ENCODE results near the gene UNC93B1. TPM values are rescaled to one million over a fixed set of nuclear protein-coding genes. Genes with fewer than 3 reads are reported as not detected.
"Not testable (repeated sequence)": the region's sequence is repeated elsewhere in the genome, so short reads cannot be mapped to it uniquely, and the experiment has no call there.

UNC93B1 gene
- total RNA-seq, 5 donors from 2014 or later (not counting 1 experiment from before 2014, with no cell fraction given) = 16.7 to 38.6 (median 27.8) TPM

GRCh38 chr11:67950705-67951104, 53.2 kb downstream of the UNC93B1 start:
- H3K27ac Mint-ChIP-seq; H3K27ac ChIP-seq (ENCODE audit: low read length); POLR2A ChIA-PET; H3K27me3 ChIP-seq (replicated peaks in 1 of 2; ENCODE audit: control insufficient read depth in 2 of 2, extremely low read depth in 1 of 2, insufficient read depth in 2 of 2, low read length in 1 of 2); H3K36me3 ChIP-seq (ENCODE audit: control insufficient read depth in 2 of 2, extremely low read depth in 1 of 2, insufficient read depth in 1 of 2, low read length in 1 of 2); H3K4me1 Mint-ChIP-seq; DNase-seq; H3K9me3 Mint-ChIP-seq; H3K4me3 Mint-ChIP-seq; H3K9me3 ChIP-seq; H3K36me3 Mint-ChIP-seq; H3K4me1 ChIP-seq (ENCODE audit: control insufficient read depth in 1 of 2, extremely low read depth in 1 of 2, insufficient read depth in 2 of 2, low read length in 2 of 2); H3K4me3 ChIP-seq (ENCODE audit: control insufficient read depth in 1 of 2, extremely low read depth in 1 of 2, low read length in 1 of 2); CTCF ChIA-PET; ATAC-seq (replicated peaks in 1 of 4): not testable (repeated sequence)
- peaks cover 0 to 11% of the 10 kb centered on the region in 2 donors for H3K27me3 Mint-ChIP-seq
- no CpG with 5 or more reads among the region's 8 CpGs for WGBS (ENCODE audit: insufficient coverage)

DNA sequence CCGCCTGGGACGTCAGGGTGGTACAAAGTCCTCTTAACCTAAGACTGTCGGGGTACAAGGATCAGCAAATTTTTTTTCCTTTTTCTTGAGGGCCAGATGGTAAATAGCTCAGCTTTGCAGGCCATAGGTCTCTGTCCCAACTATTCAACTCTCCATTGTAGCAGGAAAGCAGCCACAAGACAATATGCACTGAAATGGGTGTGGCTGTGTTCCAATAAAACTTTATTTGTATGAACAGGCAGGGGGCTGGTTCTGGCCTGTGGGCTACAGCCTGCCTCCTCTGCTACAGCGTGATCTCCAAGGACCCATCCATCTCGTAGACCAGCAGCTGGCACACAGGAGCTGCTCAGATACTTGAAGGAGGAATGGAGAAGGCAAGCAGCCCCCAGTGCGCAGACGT, 56.1 kb downstream of the UNC93B1 start:
- H3K4me3 ChIP-seq (ENCODE audit: control insufficient read depth in 1 of 2, extremely low read depth in 1 of 2, low read length in 1 of 2); POLR2A ChIA-PET; H3K4me3 Mint-ChIP-seq; H3K9me3 Mint-ChIP-seq; H3K4me1 ChIP-seq (ENCODE audit: control insufficient read depth in 1 of 2, extremely low read depth in 1 of 2, insufficient read depth in 2 of 2, low read length in 2 of 2); H3K27ac Mint-ChIP-seq; H3K4me1 Mint-ChIP-seq; H3K27ac ChIP-seq (ENCODE audit: low read length); H3K9me3 ChIP-seq; ATAC-seq (replicated peaks in 1 of 4); H3K36me3 ChIP-seq (ENCODE audit: control insufficient read depth in 2 of 2, extremely low read depth in 1 of 2, insufficient read depth in 1 of 2, low read length in 1 of 2); H3K36me3 Mint-ChIP-seq; CTCF ChIA-PET; DNase-seq; H3K27me3 Mint-ChIP-seq; H3K27me3 ChIP-seq (replicated peaks in 1 of 2; ENCODE audit: control insufficient read depth in 2 of 2, extremely low read depth in 1 of 2, insufficient read depth in 2 of 2, low read length in 1 of 2): not testable (repeated sequence)
- WGBS (ENCODE audit: insufficient coverage) = no CpG with 5 or more reads among the region's 7 CpGs

DNA sequence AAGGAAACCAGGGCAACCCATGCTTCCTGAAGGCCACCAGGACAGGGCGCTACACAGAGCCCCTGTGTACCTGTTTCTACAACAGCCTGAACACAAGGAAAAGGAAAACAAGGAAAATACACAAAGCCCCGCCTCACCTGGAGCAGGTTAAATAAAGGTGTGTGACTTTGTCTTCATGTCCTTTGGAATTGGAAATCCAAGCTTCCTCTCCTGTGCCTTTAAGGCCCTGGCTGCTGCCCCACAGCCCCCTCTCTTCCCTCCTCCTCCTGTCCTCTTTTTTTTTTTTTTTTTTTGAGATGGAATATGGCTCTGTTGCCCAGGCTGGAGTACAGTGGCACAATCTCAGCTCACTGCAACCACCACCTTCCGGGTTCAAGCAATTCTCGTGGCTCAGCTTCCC, 57.5 kb downstream of the UNC93B1 start:
- H3K27ac ChIP-seq (ENCODE audit: low read length); H3K9me3 ChIP-seq; CTCF ChIA-PET; DNase-seq; H3K4me3 Mint-ChIP-seq; H3K27me3 Mint-ChIP-seq; H3K4me3 ChIP-seq (ENCODE audit: control insufficient read depth in 1 of 2, extremely low read depth in 1 of 2, low read length in 1 of 2); H3K36me3 Mint-ChIP-seq; H3K4me1 ChIP-seq (ENCODE audit: control insufficient read depth in 1 of 2, extremely low read depth in 1 of 2, insufficient read depth in 2 of 2, low read length in 2 of 2); H3K27me3 ChIP-seq (replicated peaks in 1 of 2; ENCODE audit: control insufficient read depth in 2 of 2, extremely low read depth in 1 of 2, insufficient read depth in 2 of 2, low read length in 1 of 2); POLR2A ChIA-PET; ATAC-seq (replicated peaks in 1 of 4); H3K27ac Mint-ChIP-seq; H3K4me1 Mint-ChIP-seq; H3K9me3 Mint-ChIP-seq; H3K36me3 ChIP-seq (ENCODE audit: control insufficient read depth in 2 of 2, extremely low read depth in 1 of 2, insufficient read depth in 1 of 2, low read length in 1 of 2): not testable (repeated sequence)
- WGBS (ENCODE audit: insufficient coverage) = 83% methylated on average over 1 of the region's 4 CpGs

- H3K4me3 ChIP-seq (ENCODE audit: control insufficient read depth in 1 of 2, extremely low read depth in 1 of 2, low read length in 1 of 2); H3K9me3 Mint-ChIP-seq; H3K4me1 Mint-ChIP-seq; ATAC-seq (replicated peaks in 1 of 4); H3K27me3 ChIP-seq (replicated peaks in 1 of 2; ENCODE audit: control insufficient read depth in 2 of 2, extremely low read depth in 1 of 2, insufficient read depth in 2 of 2, low read length in 1 of 2); H3K27me3 Mint-ChIP-seq; H3K27ac Mint-ChIP-seq; H3K27ac ChIP-seq (ENCODE audit: low read length); H3K36me3 ChIP-seq (ENCODE audit: control insufficient read depth in 2 of 2, extremely low read depth in 1 of 2, insufficient read depth in 1 of 2, low read length in 1 of 2); H3K4me3 Mint-ChIP-seq; H3K4me1 ChIP-seq (ENCODE audit: control insufficient read depth in 1 of 2, extremely low read depth in 1 of 2, insufficient read depth in 2 of 2, low read length in 2 of 2); DNase-seq; POLR2A ChIA-PET; H3K36me3 Mint-ChIP-seq; H3K9me3 ChIP-seq: not testable (repeated sequence)
- CTCF ChIA-PET = interaction anchor here in 1 of 2 donors (0.6 kb wide), 1 partner anchor 12 kb away, joined by 3 read pairs; no protein-coding TSS in a partner anchor
- no CpG with 5 or more reads among the region's 5 CpGs for WGBS (ENCODE audit: insufficient coverage)
Measured at GRCh38 chr11:67943406-67943805, 60.5 kb downstream of the UNC93B1 start.

Other genes starting within 250 kb of the UNC93B1 start
- gene ALDH3B1, start 6.2 kb upstream of the UNC93B1 start, total RNA-seq = under 1 TPM; 0.20 to 0.53 (median 0.25) TPM
- 100 to 1,000 TPM in 2 of 5 donors, 10 to 100 TPM in 3; 76.9 to 102 (median 91.1) TPM for gene NDUFS8, start 26.6 kb upstream of the UNC93B1 start, total RNA-seq
- 100 to 1,000 TPM; 184 to 292 (median 246) TPM for gene TCIRG1, start 34.9 kb upstream of the UNC93B1 start, total RNA-seq
- 10 to 100 TPM in 2 of 5 donors, 1 to 10 TPM in 3; 4.4 to 19.4 (median 7.6) TPM for gene CHKA, start 117.3 kb upstream of the UNC93B1 start, total RNA-seq
- gene KMT5B, start 209.2 kb upstream of the UNC93B1 start, total RNA-seq = 10 to 100 TPM; 35.1 to 56.6 (median 48.5) TPM